ENCODE data around the gene TMEM205. TPM values are rescaled to one million over a fixed set of nuclear protein-coding genes. Genes with fewer than 3 reads are reported as not detected.

Gene TMEM205
- total RNA-seq, 1 experiment from 2014 or later, result 93.1 TPM

DNA sequence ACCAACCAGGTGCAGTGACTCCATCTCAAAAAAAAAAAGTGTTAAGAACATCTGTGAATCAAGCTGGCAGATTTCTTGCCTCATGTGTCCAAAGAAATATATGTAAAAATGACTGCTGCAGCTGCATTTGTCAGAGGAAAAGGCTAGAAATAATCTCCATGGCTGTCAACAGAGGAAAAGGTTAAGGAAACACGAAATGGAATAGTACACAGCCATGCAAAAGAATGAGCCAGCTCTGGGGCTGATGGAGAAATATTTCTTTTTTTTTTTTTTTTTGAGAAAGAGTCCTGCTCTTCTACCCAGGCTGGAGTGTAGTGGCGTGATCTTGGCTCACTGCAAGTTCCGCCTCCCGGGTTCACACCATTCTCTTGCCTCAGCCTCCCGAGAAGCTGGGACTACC is 13.2 kb downstream of the TMEM205 start:
- H3K4me3 Mint-ChIP-seq (ENCODE audit: unreplicated experiment), result no peak overlapping the region
- POLR2A ChIA-PET, result interaction anchor here (1.6 to 1.7 kb wide), 2 partner anchors 9 to 14 kb away, joined by 4 to 6 read pairs; partner anchors contain the start of genes CCDC159 and TMEM205
- intact Hi-C loops (cut with micrococcal nuclease), result no loop called here
- H3K36me3 Mint-ChIP-seq (ENCODE audit: insufficient read depth, unreplicated experiment), result peaks cover 86% of the 10 kb centered on the region
- TF ChIP-seq, protein P1, sequence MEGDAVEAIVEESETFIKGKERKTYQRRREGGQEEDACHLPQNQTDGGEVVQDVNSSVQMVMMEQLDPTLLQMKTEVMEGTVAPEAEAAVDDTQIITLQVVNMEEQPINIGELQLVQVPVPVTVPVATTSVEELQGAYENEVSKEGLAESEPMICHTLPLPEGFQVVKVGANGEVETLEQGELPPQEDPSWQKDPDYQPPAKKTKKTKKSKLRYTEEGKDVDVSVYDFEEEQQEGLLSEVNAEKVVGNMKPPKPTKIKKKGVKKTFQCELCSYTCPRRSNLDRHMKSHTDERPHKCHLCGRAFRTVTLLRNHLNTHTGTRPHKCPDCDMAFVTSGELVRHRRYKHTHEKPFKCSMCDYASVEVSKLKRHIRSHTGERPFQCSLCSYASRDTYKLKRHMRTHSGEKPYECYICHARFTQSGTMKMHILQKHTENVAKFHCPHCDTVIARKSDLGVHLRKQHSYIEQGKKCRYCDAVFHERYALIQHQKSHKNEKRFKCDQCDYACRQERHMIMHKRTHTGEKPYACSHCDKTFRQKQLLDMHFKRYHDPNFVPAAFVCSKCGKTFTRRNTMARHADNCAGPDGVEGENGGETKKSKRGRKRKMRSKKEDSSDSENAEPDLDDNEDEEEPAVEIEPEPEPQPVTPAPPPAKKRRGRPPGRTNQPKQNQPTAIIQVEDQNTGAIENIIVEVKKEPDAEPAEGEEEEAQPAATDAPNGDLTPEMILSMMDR (IDR thresholded peaks at IDR 0.05; ENCODE audit: unreplicated experiment), result no peak
- H3K27me3 Mint-ChIP-seq (ENCODE audit: insufficient read depth, unreplicated experiment), result no peaks in the 10 kb centered on the region
- H3K27ac Mint-ChIP-seq (ENCODE audit: low read depth, unreplicated experiment), result no peak overlapping the region
- no peaks in the 10 kb centered on the region for H3K9me3 Mint-ChIP-seq (ENCODE audit: unreplicated experiment)
- H3K4me1 Mint-ChIP-seq (ENCODE audit: insufficient read depth, unreplicated experiment), result peaks cover 2% of the 10 kb centered on the region
- no TSS peak for BruUV-seq (replicated peaks)
- CTCF ChIA-PET, result no interaction called here
- DNase-seq (ENCODE audit: unreplicated experiment), result no peak

DNA sequence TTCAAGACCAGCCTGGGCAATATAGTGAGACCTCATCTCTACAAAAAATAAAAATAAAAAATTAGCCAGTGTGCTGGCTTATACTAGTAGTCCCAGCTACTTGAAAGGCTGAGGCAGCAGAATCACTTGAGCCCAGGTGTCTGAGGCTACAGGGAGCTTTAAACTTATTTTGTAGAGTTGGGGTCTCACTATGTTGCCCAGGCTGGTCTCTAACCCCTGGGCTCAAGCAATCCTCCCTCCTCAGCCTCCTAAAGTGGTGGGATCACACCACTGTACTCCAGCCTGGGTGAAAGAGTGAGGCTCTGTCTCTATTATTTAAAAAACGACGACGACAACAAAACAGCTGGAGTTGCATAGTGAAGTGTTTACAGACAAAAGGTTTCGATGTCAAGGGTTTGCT is 14.6 kb downstream of the TMEM205 start:
- ChIA-PET CTCF (interaction anchor here (0.6 to 1.0 kb wide), 2 partner anchors 45 to 136 kb away, joined by 3 to 4 read pairs; no protein-coding TSS in a partner anchor), POLR2A (interaction anchor here (0.6 to 1.6 kb wide), 4 partner anchors 13 to 70 kb away, joined by 3 to 6 read pairs (median 3); partner anchors contain the start of genes CCDC159 and TMEM205)
- DNase-seq (ENCODE audit: unreplicated experiment), result no peak
- H3K9me3 Mint-ChIP-seq (ENCODE audit: unreplicated experiment), result no peaks in the 10 kb centered on the region
- TF ChIP-seq, protein P1 (IDR thresholded peaks at IDR 0.05; ENCODE audit: unreplicated experiment), result no peak
- peaks cover 81% of the 10 kb centered on the region for H3K36me3 Mint-ChIP-seq (ENCODE audit: insufficient read depth, unreplicated experiment)
- H3K4me1 Mint-ChIP-seq (ENCODE audit: insufficient read depth, unreplicated experiment), result no peaks in the 10 kb centered on the region
- BruUV-seq (replicated peaks), result no TSS peak
- H3K27ac Mint-ChIP-seq (ENCODE audit: low read depth, unreplicated experiment), result no peak overlapping the region
- H3K4me3 Mint-ChIP-seq (ENCODE audit: unreplicated experiment), result no peak overlapping the region
- no peaks in the 10 kb centered on the region for H3K27me3 Mint-ChIP-seq (ENCODE audit: insufficient read depth, unreplicated experiment)
- intact Hi-C loops (cut with micrococcal nuclease), result no loop called here

DNA sequence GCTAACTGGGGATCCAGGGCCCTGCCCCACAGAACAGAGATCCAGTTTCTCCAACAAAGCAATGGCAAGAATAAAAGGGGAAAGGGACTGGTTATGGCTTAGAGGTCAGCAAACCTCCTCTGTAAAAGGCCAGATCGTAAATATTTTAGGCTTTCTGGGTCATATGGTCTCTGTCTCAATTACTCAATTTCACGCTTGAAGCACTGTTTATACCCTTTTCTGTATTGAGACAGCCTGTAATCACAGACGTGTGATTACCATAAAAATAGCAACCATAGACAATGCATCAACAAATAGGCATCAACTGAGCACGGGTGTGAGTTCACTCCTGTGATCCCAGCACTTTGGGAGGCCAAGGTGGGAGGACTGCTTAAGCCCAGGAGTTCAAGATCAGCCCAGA is 15.9 kb downstream of the TMEM205 start:
- Mint-ChIP-seq H3K36me3 (ENCODE audit: insufficient read depth, unreplicated experiment) (peaks cover 68% of the 10 kb centered on the region), H3K9me3 (ENCODE audit: unreplicated experiment) (no peaks in the 10 kb centered on the region), H3K4me3 (ENCODE audit: unreplicated experiment) (no peak overlapping the region), H3K27me3 (ENCODE audit: insufficient read depth, unreplicated experiment) (no peaks in the 10 kb centered on the region), H3K4me1 (ENCODE audit: insufficient read depth, unreplicated experiment) (peaks cover 1% of the 10 kb centered on the region), H3K27ac (ENCODE audit: low read depth, unreplicated experiment) (no peak overlapping the region)
- BruUV-seq (replicated peaks), result no TSS peak
- DNase-seq (ENCODE audit: unreplicated experiment), result no peak
- TF ChIP-seq, protein P1 (IDR thresholded peaks at IDR 0.05; ENCODE audit: unreplicated experiment), result no peak
- POLR2A ChIA-PET, result interaction anchor here (1.1 kb wide), 1 partner anchor 8 kb away, joined by 3 read pairs; no protein-coding TSS in a partner anchor
- intact Hi-C loops (cut with micrococcal nuclease), result no loop called here
- CTCF ChIA-PET, result interaction anchor here (0.7 kb wide), 1 partner anchor 131 kb away, joined by 4 read pairs; no protein-coding TSS in a partner anchor

DNA sequence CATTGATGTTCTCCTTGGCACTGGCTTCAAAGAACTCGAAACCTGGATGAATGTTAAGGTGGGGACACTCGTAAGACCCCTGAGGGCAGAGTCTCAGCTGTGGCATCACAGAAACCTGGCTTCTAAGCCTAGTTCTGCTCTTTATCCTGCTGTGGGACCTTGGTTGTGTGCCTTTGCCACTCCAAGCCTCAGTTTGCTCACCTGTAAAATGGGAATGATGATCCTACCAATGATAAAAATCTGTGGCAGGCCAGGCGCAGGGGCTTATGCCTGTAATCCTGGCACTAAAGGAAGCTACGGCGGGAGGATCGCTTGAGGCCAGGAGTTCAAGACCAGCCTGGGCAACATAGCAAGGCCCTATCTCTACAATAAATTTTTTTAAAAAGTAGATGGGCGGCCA is 20.5 kb downstream of the TMEM205 start:
- Mint-ChIP-seq H3K4me1 (ENCODE audit: insufficient read depth, unreplicated experiment) (peaks cover 10% of the 10 kb centered on the region), H3K27me3 (ENCODE audit: insufficient read depth, unreplicated experiment) (no peaks in the 10 kb centered on the region), H3K9me3 (ENCODE audit: unreplicated experiment) (no peaks in the 10 kb centered on the region), H3K36me3 (ENCODE audit: insufficient read depth, unreplicated experiment) (peaks cover 56% of the 10 kb centered on the region), H3K4me3 (ENCODE audit: unreplicated experiment) (no peak overlapping the region), H3K27ac (ENCODE audit: low read depth, unreplicated experiment) (no peak overlapping the region)
- POLR2A ChIA-PET, result interaction anchor here (1.0 to 4.8 kb wide), 3 partner anchors 14 to 52 kb away, joined by 4 to 33 read pairs (median 7); partner anchors contain the start of genes CCDC159, RAB3D and TMEM205
- DNase-seq (ENCODE audit: unreplicated experiment), result no peak
- no TSS peak for BruUV-seq (replicated peaks)
- CTCF ChIA-PET, result interaction anchor here (0.5 to 1.4 kb wide), 3 partner anchors 19 to 205 kb away, joined by 3 read pairs; no protein-coding TSS in a partner anchor
- intact Hi-C loops (cut with micrococcal nuclease), result no loop called here
- TF ChIP-seq, protein P1 (IDR thresholded peaks at IDR 0.05; ENCODE audit: unreplicated experiment), result no peak

Measured in MCF 10A (cell line).